Epithelial cell of esophagus (primary cell): ENCODE results near the gene POLR2H.

Experiments
- DNase-seq: peaks from one replicate; pipeline ENCODE4 v3.0.0; 2010; ENCODE audit warnings: low read depth
- H3K4me3 ChIP-seq: 2 replicates; pipeline ENCODE4 v1.5.1; 2011; ENCODE audit warnings: mild to moderate bottlenecking, low read length, control low read depth
- TF ChIP-seq, protein P1 (sequence below): IDR thresholded peaks from 2 replicates; pipeline ENCODE4 v1.5.1; 2011; ENCODE audit warnings: low read depth, mild to moderate bottlenecking, low read length, control low read depth, inconsistent platforms; ENCODE audit not compliant: insufficient read depth; ENCODE audit errors: missing control alignments

The POLR2H gene

DNA sequence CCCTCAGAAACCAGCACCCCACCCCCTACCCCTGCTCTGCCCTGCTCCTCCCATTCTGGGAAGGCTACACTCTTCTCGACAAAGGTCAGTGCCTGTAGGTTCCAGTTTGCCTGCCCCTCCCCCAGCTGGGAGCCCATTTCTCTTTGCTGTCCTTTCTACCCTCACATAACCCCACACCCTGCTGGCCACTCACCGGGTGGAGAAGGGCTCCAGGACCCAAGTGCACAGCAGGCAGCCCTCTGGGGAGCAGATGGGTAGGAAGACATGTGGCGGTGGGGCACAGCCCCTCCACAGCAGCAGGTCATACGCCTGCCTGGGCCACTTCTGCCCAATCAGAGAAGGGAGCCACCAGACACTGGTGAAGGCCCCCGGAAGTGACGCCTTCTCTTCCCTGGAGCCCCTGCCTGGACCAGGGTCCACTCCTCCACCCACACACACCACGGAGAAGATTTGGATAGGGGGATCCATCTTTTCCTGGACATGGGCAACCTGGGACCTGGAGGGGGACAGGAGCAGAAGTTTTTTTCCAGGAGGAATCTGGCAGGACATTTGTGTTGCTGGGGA, 16.5 kb downstream of the POLR2H start, which contains the start of gene THPO:
THPO (minus strand) TSS at position 326 of the 564 bp plus-strand sequence. CDS start 1,948 bp downstream, outside the sequence.
- TF ChIP-seq, protein P1, sequence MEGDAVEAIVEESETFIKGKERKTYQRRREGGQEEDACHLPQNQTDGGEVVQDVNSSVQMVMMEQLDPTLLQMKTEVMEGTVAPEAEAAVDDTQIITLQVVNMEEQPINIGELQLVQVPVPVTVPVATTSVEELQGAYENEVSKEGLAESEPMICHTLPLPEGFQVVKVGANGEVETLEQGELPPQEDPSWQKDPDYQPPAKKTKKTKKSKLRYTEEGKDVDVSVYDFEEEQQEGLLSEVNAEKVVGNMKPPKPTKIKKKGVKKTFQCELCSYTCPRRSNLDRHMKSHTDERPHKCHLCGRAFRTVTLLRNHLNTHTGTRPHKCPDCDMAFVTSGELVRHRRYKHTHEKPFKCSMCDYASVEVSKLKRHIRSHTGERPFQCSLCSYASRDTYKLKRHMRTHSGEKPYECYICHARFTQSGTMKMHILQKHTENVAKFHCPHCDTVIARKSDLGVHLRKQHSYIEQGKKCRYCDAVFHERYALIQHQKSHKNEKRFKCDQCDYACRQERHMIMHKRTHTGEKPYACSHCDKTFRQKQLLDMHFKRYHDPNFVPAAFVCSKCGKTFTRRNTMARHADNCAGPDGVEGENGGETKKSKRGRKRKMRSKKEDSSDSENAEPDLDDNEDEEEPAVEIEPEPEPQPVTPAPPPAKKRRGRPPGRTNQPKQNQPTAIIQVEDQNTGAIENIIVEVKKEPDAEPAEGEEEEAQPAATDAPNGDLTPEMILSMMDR: no peak
- no peak within 1 kb of the TSS for H3K4me3 ChIP-seq
- no peak for DNase-seq

DNA sequence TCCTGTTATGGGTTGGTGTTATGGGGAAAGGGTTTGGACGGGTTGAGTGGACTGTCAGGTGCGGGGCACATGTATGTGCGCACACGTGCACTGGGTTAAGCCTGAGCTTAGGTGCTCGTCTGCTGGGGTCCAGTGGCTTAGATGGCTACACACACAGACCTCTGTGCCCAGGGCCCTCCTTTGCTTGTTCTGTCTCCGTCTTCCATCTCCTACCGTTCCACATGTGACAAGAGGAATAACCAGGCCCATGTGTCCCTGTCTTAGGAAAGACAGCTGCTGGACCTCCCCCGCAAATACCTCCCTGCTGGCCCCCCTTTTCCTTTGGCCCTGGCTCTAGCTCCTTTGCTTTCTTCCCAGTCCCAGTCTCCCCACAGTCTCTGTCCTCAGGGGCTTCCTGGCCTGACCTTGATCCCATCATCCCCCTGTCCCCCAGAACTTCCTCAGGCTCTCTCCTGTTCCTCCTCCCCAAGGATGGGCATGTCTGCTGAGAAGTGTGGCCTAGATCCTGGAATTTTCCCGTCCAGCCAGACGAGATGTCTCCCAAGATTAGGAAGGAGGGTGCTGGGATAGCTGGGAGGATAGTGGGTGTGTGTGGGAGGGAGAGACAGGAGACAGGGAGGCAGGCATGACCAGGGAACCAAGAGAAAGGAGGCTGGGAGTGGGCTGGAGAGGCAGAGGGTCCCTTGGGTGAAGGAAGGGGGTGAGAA, 17.3 kb downstream of the POLR2H start:
- TF ChIP-seq, protein P1: no peak
- no peak for DNase-seq
- no peak overlapping the region for H3K4me3 ChIP-seq

DNA sequence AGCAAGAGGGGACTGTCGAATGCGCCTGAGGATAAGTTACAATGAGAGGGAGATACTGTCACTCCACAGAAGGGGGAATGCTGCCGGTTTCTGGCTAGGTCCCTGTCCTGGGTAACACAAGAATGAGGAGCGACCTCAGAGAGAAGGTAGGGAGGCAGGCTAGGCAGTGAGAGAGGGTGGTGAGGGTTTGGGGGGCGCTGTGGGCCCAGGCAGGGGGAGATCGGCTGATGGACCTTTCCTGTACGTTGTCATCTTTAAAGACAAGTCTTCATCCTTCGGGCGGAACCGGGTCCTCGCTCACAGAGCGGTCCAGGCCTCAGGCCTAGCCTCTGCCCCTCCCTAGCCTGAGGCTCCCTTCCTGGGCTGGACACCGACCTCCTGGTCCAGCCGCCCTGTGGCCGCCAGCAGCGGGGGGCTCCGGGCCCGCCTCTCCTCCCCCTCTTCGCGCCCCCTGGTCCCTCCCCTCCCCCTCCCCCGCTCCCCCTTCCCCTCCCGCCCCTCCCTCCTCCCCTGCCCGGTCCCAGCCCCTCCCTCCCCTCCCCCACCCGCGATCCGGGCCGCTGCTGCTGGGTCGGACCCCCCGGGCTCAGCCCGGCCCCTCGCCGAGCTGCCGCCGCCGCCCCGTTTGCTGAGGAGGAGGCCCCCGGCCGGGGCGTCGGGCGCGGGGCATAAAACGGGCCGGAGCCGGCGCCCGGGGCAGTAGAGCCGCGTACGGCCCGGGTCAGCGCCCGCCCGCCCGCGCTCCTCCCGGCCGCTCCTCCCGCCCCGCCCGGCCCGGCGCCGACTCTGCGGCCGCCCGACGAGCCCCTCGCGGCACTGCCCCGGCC, 18.1 kb downstream of the POLR2H start, which contains the start of gene CHRD:
CHRD (plus strand) TSS at position 697 of the 827 bp plus-strand sequence. CDS start 265 bp downstream, outside the sequence.
- DNase-seq: no peak
- TF ChIP-seq, protein P1: no peak
- no peak within 1 kb of the TSS for H3K4me3 ChIP-seq

DNA sequence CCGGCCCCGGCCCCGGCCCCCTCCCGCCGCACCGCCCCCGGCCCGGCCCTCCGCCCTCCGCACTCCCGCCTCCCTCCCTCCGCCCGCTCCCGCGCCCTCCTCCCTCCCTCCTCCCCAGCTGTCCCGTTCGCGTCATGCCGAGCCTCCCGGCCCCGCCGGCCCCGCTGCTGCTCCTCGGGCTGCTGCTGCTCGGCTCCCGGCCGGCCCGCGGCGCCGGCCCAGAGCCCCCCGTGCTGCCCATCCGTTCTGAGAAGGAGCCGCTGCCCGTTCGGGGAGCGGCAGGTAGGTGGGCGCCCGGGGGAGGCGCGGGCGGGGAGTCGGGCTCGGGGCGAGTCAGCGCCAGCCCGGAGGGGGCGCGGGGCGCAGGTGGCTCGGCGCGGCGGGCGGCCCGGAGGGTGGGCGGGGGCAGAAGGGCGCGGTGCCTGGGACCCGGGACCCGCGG, 18.7 kb downstream of the POLR2H start:
- DNase-seq: peak; percentile 44
- H3K4me3 ChIP-seq: no peak overlapping the region
- TF ChIP-seq, protein P1: no peak

DNA sequence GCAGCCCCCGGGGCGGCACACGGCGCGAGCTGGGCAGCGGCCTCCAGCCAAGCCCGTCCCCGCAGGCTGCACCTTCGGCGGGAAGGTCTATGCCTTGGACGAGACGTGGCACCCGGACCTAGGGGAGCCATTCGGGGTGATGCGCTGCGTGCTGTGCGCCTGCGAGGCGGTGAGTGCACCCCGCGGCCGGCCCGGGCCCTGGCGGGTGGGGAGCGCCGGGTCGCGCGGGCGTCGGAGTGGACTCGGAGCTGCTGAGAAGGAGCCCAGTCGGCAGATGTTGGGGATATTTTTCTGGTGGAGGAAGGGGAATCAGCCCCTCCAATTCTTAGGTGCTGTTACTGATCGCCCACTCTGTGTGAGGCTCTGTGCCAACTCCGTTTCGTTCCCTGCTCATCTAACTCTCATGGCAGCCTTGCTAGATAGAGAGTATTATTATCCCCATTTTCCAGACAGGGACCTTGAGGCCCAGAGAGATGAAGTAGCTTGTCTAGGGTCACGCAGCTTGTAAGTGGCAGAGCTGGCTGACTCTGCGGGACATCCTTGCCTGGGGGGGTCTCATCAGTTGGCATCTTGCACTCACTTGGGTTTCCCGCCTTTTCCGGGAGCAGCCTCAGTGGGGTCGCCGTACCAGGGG, 19.2 kb downstream of the POLR2H start:
- H3K4me3 ChIP-seq: no peak overlapping the region
- TF ChIP-seq, protein P1: no peak
- no peak for DNase-seq
